Motor neuron (in vitro differentiated cells): ENCODE results near the gene KIAA0825. TPM values are rescaled to one million over a fixed set of nuclear protein-coding genes. Genes with fewer than 3 reads are reported as not detected.

Source experiments
- ATAC-seq, 8 experiments: fragments of 200-7000 bp; cut with Tn5 transposase; replicated peaks in 6 of 8; 2 replicates each; pipeline ENCODE4 v1.8.0; 2021; ENCODE audit warnings: mild to moderate bottlenecking in 8 of 8, moderate library complexity in 8 of 8
- H3K27ac ChIP-seq, 2 donors: fragments of 250-450 bp; sonication (Bioruptor Pico); 2 replicates each; pipeline ENCODE4 v1.9.0; 2021; ENCODE audit warnings: antibody characterized with exemption in 2 of 2, mild to moderate bottlenecking in 2 of 2, moderate library complexity in 1 of 2
- H3K4me1 ChIP-seq, 2 donors: fragments of 250-450 bp; sonication (Bioruptor Pico); replicated peaks in 1 of 2; 2 replicates each; pipeline ENCODE4 v1.6.1; 2021; ENCODE audit warnings: antibody characterized with exemption in 2 of 2, mild to moderate bottlenecking in 2 of 2, moderate library complexity in 1 of 2
- H3K4me3 ChIP-seq, 5 donors: fragments of 250-450 bp; sonication (Bioruptor Pico); 2 replicates each; pipeline ENCODE4 v1.9.0; 2021; ENCODE audit warnings: antibody characterized with exemption in 5 of 5, mild to moderate bottlenecking in 5 of 5, moderate library complexity in 4 of 5
- WGBS, 10 experiments: fragments of 450-650 bp; shearing (Covaris generic); methylation state at CpG; one replicate each; pipeline ENCODE4 v1.0.0; 2022; 5-methylcytosine and 5-hydroxymethylcytosine counted together
- in situ Hi-C, 9 experiments: fragments of 400-800 bp; cut with MboI; loops; one replicate each; pipeline ENCODE4 v1.15.0; 2021; ENCODE audit warnings: low sequenced_read_pairs in 9 of 9, low pct_unique_long_range_greater_than_20kb in 2 of 9; ENCODE audit not compliant: unreplicated experiment in 9 of 9
- total RNA-seq, 8 experiments: library from RNA; unstranded; fragments of 300-600 nt; gene quantifications; 2 replicates each; pipeline versions ENCODE4 v1.2.3 to v1.2.4, GENCODE V29; 2022

KIAA0825 gene
- total RNA-seq, 8 experiments from 2014 or later = 2.0 to 9.3 (median 3.2) TPM

DNA sequence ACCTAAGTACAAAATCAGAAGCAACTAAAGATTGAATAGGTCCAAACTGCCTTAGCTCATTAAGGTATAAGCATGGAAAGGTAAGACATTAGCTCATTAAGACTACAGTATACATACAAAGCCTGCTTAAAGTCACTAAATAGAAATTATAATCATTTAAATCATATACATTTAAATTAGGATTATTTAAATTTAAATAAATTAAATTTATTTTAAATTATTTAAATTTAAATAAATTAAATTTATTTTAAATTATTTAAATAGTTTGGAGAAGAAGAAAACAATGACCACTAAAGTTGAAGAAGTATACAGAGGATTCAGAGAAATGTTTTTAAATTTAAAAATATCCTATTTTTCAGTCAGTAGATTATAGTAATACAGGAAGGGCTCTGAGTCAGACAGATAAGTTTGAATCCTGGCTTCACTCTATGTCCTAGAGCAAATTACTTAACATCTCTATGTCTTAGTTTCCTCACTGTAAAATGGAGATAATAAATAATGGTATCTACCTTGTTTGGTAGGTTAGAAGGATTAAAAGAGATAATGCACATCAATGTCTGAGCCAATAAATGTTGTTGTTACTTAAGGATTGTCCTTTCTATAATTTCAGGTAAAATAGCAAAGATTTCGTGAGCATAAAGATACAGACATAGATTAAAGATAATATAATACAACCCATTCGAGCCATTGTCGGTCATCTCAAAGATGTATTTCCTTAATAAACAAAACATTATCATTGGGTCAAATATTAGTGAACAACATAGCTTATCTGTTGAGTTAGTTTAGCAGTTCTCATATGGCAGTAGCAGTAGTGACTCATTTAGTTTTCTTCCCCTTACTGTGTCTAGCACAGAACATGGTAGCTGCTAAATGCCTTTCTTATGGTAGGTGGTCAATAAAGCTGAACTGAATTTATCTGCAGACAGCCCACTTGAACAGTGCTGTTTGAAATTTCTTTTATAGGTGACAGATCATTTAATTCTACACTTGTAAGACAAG, 100.6 kb downstream of the KIAA0825 start:
- in situ Hi-C loops = no loop called here
- Histone ChIP-seq H3K4me3 (no peak overlapping the region), H3K27ac (no peak overlapping the region), H3K4me1 (no peaks in the 10 kb centered on the region)
- ATAC-seq = no peak
- 79 to 100% (median 94%) methylated on average over 1 to 3 of the region's 3 CpGs; no CpG with 5 or more reads in 1 of the 10 experiments for WGBS, 10 experiments

DNA sequence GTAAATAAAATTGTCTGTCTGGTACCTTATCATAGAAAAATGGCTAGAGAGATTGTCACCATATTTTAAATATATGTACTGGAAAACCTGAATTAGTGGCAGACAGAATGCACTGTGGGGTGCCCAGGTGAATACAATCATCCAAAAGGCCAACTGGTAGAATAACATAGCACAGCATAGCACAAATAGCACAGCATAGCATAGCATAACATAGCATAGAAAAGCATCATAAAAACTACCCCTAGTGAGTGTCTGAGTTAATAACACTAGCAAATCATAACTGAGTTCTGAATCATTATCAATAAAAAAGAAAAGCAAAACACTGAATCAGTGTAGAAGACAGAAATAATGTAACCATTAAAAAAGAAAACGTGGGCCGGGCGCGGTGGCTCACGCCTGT, 102.3 kb downstream of the KIAA0825 start:
- in situ Hi-C loops = no loop called here
- no peak for ATAC-seq
- WGBS, 10 experiments = 83 to 100% (median 95%) methylated on average over 1 to 5 of the region's 5 CpGs; no CpG with 5 or more reads in 5 of the 10 experiments
- Histone ChIP-seq H3K27ac (no peak overlapping the region), H3K4me3 (no peak overlapping the region), H3K4me1 (no peaks in the 10 kb centered on the region)

DNA sequence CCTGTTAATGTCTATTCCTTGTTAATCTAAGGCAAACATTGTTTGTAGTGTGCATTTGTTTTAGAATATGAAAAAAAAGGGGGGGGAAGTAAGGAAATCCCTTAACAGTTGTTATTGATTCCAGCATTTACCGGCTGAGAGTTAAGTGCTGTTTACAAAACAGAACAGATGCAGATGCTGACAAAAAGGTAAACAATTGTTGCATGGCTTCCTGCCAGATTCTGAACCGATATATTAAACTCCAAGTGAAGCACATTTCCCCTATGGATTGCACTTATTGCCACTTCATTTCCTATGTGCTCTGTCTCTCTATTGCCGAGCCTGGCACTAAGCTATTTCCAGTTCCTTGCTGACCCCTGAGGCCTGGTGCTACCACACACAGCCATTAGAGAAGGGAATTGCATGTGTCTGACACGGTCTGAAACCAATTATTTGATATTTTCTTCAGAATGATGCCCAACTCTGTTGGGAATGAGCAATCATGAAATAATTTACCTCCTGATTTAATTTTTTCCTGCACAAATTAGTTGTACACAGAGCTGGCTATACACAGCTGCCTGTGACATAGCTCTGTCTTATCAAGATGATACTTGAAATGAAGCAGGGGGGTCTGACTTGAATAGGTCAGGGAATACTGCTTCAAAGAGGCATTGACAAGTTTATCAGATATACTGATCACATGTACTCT, 109.8 kb downstream of the KIAA0825 start:
- Histone ChIP-seq H3K4me3 (no peak overlapping the region), H3K4me1 (peaks cover 0 to 12% of the 10 kb centered on the region in 2 donors), H3K27ac (no peak overlapping the region)
- ATAC-seq = peak in 4 of 8 experiments; percentile 35 to 73 (median 64)
- in situ Hi-C loops = no loop called here
- 10 to 89% (median 55%) methylated on average over 1 to 4 of the region's 4 CpGs; no CpG with 5 or more reads in 1 of the 10 experiments for WGBS, 10 experiments

DNA sequence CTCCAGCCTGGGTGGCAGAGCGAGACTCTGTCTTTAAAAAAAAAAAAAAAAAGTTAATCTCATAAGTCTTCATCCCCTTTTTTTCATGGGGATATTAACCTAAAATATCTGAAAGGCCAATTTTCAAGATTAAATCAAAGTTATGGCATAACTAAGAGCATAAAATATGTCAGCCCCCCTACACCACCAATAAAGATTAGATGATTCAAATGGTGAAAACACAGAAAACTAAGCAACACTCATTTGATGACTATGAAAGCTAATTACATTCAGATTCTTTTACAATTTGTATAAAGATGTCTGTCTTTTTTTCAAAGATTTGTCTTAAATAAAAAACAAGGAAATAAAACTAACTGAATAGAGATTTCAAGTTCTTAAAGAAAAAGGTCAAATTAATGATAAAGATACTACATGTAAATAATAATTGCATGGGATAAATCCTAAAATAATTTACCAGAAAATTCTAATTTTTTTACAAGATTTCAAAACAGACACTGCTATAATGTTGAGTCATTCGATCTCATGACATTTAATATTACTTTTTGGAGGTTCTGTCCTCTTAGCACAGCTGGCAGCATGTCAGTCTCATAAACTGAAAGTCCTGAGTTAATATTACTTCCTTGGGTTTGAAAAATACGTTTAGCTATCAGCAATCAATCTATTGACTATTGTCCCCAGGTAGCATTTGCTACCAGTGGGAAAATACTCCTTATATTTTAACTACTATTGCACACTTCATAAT, 112.9 kb downstream of the KIAA0825 start:
- H3K4me3 ChIP-seq = no peak overlapping the region
- WGBS, 10 experiments = 0 to 100% (median 62%) methylated on average over 2 to 3 of the region's 3 CpGs
- no peak for ATAC-seq
- peaks cover 0 to 12% of the 10 kb centered on the region in 2 donors for H3K4me1 ChIP-seq
- in situ Hi-C loops = no loop called here
- no peak overlapping the region for H3K27ac ChIP-seq

DNA sequence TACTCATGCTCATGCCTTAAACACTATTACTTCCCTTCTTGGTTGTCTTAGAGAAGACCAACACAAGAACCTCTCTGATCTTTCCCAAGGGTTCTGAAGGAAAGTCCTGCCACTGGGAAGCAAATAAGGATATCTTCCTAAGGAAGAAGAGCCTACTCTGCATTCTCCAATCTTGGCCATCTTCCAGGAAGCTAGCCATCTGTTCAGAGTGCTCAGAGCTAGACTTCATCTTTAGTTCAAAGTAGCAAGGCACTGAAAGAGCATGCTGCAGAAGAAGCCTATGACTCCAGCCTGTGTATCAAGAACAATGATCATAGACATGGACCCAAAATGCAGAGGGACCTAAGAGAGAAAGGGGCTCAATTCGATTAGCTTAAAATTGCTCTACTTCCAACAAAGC, 114.7 kb downstream of the KIAA0825 start:
- Histone ChIP-seq H3K27ac (no peak overlapping the region), H3K4me1 (peaks cover 0 to 9% of the 10 kb centered on the region in 2 donors), H3K4me3 (no peak overlapping the region)
- WGBS, 10 experiments = 33 to 100% (median 80%) methylated on average over 1 of the region's 1 CpG; no CpG with 5 or more reads in 4 of the 10 experiments
- in situ Hi-C loops = no loop called here
- no peak for ATAC-seq

DNA sequence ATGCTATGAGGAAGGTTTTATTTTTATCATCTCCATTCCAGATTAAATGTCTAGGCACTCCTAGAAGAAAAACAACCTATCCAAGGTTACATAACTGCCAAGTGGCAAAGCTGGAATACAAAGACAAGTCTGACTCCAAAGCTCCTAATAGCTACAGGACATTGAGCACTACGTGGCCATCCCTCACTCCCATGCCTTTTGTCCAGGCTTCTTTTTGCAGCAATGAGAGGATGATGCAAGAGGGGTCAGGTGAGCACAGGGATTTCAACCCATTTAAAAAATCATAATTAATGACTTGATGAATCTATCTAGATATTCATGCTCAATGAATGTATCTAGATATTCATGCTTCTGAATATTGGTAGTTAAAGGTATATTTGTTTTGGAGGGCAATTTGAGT, 117.0 kb downstream of the KIAA0825 start:
- peak in 1 of 8 experiments; percentile 57 for ATAC-seq
- Histone ChIP-seq H3K4me1 (no peaks in the 10 kb centered on the region), H3K4me3 (no peak overlapping the region), H3K27ac (no peak overlapping the region)
- 17 to 100% (median 60%) methylated on average over 1 of the region's 1 CpG; no CpG with 5 or more reads in 5 of the 10 experiments for WGBS, 10 experiments
- in situ Hi-C loops = no loop called here

DNA sequence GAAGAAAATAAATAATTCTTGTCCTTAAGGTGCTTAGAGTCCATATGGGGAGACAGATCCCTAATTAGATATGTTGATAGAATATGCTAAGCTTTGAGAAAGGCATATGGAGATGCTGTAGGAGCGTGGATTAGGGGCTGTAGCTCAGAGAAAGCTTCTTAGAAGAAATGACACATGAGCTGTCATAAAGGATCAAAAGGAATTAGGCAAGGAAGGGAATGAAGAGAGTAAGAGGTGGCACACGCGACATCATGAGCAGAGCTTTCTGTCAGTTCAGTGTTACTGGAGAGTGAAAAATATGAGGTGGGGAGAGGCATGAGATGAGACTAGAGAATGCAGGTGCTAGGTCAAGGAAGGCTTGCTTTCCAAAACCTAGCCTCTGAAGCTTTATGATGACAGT, 118.6 kb downstream of the KIAA0825 start:
- Histone ChIP-seq H3K27ac (no peak overlapping the region), H3K4me3 (no peak overlapping the region), H3K4me1 (no peaks in the 10 kb centered on the region)
- ATAC-seq = no peak
- in situ Hi-C loops = no loop called here
- WGBS, 10 experiments = 33 to 100% (median 94%) methylated on average over 1 to 3 of the region's 3 CpGs; no CpG with 5 or more reads in 4 of the 10 experiments

DNA sequence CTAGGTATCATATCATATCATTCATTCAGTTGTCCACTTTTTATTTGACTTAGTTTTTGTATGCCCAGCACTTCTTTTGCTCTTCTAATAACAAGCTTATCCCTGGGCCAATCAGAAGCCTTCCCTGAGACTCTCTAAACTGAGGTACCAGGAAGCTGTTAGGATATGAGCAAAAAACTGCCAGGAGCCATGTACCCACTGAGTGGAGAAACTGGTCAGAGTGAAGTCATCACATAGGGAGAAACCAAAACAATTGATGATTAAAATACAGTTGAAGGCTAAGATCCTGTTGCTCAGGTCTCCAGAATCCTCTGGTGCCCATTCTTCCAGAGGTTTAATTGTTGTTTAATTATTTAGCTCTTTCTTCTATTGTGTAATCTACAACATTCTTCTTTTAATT, 120.2 kb downstream of the KIAA0825 start:
- no peak for ATAC-seq
- H3K4me3 ChIP-seq = no peak overlapping the region
- H3K4me1 ChIP-seq = no peaks in the 10 kb centered on the region
- H3K27ac ChIP-seq = no peak overlapping the region
- in situ Hi-C loops = no loop called here

DNA sequence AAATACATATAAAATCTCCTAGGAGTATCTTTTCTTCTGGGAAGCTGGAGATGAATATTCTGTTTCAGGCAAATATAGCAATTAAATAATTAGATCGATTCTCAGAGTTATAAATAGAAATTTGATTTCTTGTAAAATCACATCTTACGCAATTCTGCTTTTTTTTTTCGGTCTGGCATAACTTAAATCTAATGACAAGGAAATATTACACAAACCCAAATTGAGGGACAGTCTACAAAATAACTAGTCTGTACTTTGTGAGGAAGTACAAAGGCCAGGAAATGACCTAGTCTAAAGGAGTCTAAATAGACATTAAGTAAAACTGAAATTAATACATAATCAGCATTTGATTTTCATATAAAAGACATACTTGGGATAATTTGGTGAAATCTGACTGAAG, 133.3 kb downstream of the KIAA0825 start:
- Histone ChIP-seq H3K27ac (no peak overlapping the region), H3K4me3 (no peak overlapping the region), H3K4me1 (no peaks in the 10 kb centered on the region)
- WGBS, 10 experiments = 44 to 100% (median 79%) methylated on average over 2 to 3 of the region's 3 CpGs; no CpG with 5 or more reads in 1 of the 10 experiments
- in situ Hi-C loops = no loop called here
- no peak for ATAC-seq

DNA sequence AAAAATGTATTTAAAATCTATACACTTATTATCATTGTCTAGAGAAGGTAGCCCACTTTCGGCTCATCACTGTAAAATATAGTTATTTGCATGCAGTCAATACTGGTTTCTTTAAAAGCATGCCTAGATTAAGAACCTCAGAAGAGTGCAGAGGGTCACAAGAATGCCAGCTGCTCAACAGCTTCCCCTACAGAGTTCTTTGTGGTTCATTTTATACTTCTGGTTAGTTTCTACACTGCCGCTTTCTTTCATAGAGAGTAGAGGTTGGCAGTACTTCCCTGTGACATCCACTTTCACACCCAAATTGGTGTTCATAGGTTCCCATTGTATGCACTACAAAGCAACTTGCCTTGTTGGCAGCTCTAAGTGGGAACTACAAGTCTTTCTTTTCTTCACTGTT, 137.3 kb downstream of the KIAA0825 start:
- 0 to 100% (median 95%) methylated on average over 1 to 2 of the region's 2 CpGs for WGBS, 10 experiments
- H3K27ac ChIP-seq = no peak overlapping the region
- in situ Hi-C loops = no loop called here
- no peak for ATAC-seq
- H3K4me3 ChIP-seq = no peak overlapping the region
- H3K4me1 ChIP-seq = no peaks in the 10 kb centered on the region

DNA sequence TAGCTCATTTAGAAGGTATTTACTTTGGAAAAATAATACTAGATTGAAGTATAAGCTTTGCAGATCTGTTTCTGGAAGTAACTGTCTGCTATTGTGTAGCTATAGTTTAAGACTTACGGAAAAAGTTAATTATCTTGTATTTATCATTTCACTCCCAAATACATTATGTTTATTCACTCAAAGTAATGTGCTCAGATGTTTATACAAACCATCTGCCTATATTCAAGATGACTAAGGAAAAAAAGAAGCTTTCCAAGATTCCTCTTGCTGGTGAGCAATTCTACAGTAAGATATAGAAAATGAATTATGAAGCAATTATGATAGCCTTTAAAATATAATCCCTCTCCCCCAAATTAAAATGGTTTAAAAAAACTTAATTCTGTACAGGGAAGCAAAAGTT, 137.9 kb downstream of the KIAA0825 start:
- ATAC-seq = no peak
- H3K4me1 ChIP-seq = no peaks in the 10 kb centered on the region
- no peak overlapping the region for H3K4me3 ChIP-seq
- WGBS, 10 experiments = 85 to 100% (median 97%) methylated on average over 1 of the region's 1 CpG; no CpG with 5 or more reads in 2 of the 10 experiments
- in situ Hi-C loops = no loop called here
- H3K27ac ChIP-seq = no peak overlapping the region

DNA sequence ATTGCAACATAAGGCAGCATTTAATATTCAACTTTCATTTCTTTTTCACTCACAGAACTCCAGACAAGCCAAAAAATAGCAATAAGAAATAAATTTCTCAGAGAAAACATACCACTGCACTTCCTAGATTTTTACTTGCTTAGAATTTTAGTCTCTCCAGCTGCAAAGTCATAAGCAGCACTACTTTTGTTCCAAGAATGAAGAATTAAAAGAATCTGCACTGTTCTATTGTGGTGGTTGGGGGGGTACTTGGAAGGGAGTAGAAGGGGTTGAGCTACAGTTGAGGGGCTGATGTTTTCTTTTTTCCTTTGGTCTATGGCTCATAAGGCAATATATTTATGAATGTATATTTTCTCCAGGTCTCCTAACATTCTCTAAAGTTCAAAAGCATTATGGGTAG, 144.5 kb downstream of the KIAA0825 start:
- no peak for ATAC-seq
- H3K4me1 ChIP-seq = no peaks in the 10 kb centered on the region
- H3K27ac ChIP-seq = no peak overlapping the region
- in situ Hi-C loops = no loop called here
- H3K4me3 ChIP-seq = no peak overlapping the region

DNA sequence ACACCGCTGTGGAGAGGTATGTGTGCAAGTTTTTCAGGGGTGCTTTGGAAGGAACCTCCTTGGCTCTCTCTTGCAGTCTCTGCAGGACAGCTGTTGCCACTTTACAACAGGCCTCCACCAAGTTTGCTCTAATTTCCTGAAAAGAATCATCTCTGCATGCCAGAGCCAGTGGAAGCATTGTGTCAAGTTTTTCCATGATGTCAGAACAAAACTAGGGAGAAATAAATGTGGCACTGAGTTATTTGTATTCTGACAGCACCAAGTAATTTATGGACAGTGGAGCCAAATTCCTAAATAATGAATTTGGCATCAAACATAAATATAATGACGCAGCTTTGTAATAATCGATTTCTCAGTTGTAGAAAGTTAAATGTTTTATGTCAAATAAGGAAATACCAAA, 146.9 kb downstream of the KIAA0825 start:
- H3K27ac ChIP-seq = no peak overlapping the region
- in situ Hi-C loops = no loop called here
- H3K4me1 ChIP-seq = no peaks in the 10 kb centered on the region
- H3K4me3 ChIP-seq = no peak overlapping the region
- peak in 1 of 8 experiments; percentile 57 for ATAC-seq
- WGBS, 10 experiments = 0 to 100% (median 70%) methylated on average over 1 to 3 of the region's 3 CpGs; no CpG with 5 or more reads in 3 of the 10 experiments
